ENCODE measurements around the gene SMAD3. TPM values are rescaled to one million over a fixed set of nuclear protein-coding genes. Genes with fewer than 3 reads are reported as not detected.

SMAD3 gene
- total RNA-seq, 1 experiment from 2014 or later: 54.8 TPM

DNA sequence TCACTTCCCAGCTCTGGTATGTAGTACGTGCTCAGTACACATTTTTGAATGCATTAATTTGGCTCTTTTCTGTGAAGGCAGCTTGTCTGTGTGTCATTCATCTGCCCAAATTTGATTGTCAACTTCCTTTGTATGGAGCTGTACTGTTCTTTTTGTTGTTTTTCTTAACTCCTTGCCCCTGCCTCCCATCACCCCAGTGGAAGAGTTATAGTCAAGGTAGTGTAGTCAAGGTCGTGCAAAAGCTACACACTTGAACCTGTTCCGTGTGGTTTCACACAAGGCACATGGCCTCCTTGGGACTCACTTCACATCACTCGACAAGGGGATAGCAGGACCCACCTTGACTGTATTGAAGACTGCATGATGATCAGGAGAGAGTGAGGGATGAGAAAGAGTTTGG is 37.6 kb downstream of the SMAD3 start:
- ChIA-PET POLR2A (no interaction called here), CTCF (no interaction called here)
- BruUV-seq (replicated peaks): no TSS peak
- no peaks in the 10 kb centered on the region for H3K9me3 Mint-ChIP-seq (ENCODE audit: unreplicated experiment)
- H3K36me3 Mint-ChIP-seq (ENCODE audit: insufficient read depth, unreplicated experiment): peaks cover 17% of the 10 kb centered on the region
- H3K4me3 Mint-ChIP-seq (ENCODE audit: unreplicated experiment): no peak overlapping the region
- no peak overlapping the region for H3K27ac Mint-ChIP-seq (ENCODE audit: unreplicated experiment)
- no peaks in the 10 kb centered on the region for H3K27me3 Mint-ChIP-seq (ENCODE audit: insufficient read depth, unreplicated experiment)
- Histone ChIP-seq H3K4me1 (peaks cover 36% of the 10 kb centered on the region), H3K9me3 (no peaks in the 10 kb centered on the region), H3K4me3 (ENCODE audit: low read depth, low read length) (no peak overlapping the region), H3K36me3 (ENCODE audit: control insufficient read depth, insufficient read depth, low read length) (no peaks in the 10 kb centered on the region), H3K27me3 (replicated peaks; ENCODE audit: control insufficient read depth, insufficient read depth, low read length) (no peaks in the 10 kb centered on the region)
- TF ChIP-seq, protein P1, sequence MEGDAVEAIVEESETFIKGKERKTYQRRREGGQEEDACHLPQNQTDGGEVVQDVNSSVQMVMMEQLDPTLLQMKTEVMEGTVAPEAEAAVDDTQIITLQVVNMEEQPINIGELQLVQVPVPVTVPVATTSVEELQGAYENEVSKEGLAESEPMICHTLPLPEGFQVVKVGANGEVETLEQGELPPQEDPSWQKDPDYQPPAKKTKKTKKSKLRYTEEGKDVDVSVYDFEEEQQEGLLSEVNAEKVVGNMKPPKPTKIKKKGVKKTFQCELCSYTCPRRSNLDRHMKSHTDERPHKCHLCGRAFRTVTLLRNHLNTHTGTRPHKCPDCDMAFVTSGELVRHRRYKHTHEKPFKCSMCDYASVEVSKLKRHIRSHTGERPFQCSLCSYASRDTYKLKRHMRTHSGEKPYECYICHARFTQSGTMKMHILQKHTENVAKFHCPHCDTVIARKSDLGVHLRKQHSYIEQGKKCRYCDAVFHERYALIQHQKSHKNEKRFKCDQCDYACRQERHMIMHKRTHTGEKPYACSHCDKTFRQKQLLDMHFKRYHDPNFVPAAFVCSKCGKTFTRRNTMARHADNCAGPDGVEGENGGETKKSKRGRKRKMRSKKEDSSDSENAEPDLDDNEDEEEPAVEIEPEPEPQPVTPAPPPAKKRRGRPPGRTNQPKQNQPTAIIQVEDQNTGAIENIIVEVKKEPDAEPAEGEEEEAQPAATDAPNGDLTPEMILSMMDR (IDR thresholded peaks at IDR 0.05; ENCODE audit: insufficient read depth in 1 of 2, low read depth in 1 of 2, low read length in 1 of 2, severe bottlenecking in 1 of 2, unreplicated experiment in 1 of 2): no peak
- no peak for DNase-seq
- intact Hi-C loops (cut with micrococcal nuclease; ENCODE audit: unreplicated experiment): no loop called here
- peaks cover 32% of the 10 kb centered on the region for H3K4me1 Mint-ChIP-seq (ENCODE audit: low read depth, unreplicated experiment)

DNA sequence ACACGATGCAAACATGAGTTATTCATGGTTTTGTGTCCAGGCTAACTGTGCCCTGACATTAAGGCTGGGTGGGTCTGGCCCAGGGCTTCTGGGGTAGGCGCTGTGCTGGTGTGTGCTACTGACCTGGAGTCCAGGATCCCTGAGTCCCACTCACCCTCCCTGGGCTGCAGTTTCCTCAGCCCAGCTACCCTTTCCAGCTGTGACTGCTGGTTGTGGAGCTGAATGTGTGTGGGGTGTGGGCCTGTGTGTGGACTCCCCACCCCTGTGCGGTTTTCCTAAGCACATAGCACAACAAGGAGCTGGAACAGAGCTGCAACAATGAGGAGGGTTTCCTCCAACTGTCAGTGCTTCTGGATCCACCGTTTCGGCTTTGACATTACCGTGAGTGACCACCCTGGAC is 38.0 kb downstream of the SMAD3 start:
- POLR2A ChIA-PET: no interaction called here
- Histone ChIP-seq H3K27me3 (replicated peaks; ENCODE audit: control insufficient read depth, insufficient read depth, low read length) (no peaks in the 10 kb centered on the region), H3K36me3 (ENCODE audit: control insufficient read depth, insufficient read depth, low read length) (no peaks in the 10 kb centered on the region), H3K4me3 (ENCODE audit: low read depth, low read length) (no peak overlapping the region), H3K4me1 (peaks cover 39% of the 10 kb centered on the region), H3K9me3 (no peaks in the 10 kb centered on the region)
- Mint-ChIP-seq H3K9me3 (ENCODE audit: unreplicated experiment) (no peaks in the 10 kb centered on the region), H3K27me3 (ENCODE audit: insufficient read depth, unreplicated experiment) (no peaks in the 10 kb centered on the region), H3K27ac (ENCODE audit: unreplicated experiment) (no peak overlapping the region), H3K4me1 (ENCODE audit: low read depth, unreplicated experiment) (peaks cover 32% of the 10 kb centered on the region), H3K4me3 (ENCODE audit: unreplicated experiment) (no peak overlapping the region), H3K36me3 (ENCODE audit: insufficient read depth, unreplicated experiment) (peaks cover 16% of the 10 kb centered on the region)
- no TSS peak for BruUV-seq (replicated peaks)
- CTCF ChIA-PET: interaction anchor here (0.6 kb wide), 1 partner anchor 229 kb away, joined by 3 read pairs; no protein-coding TSS in a partner anchor
- TF ChIP-seq, protein P1 (IDR thresholded peaks at IDR 0.05; ENCODE audit: insufficient read depth in 1 of 2, low read depth in 1 of 2, low read length in 1 of 2, severe bottlenecking in 1 of 2, unreplicated experiment in 1 of 2): no peak
- intact Hi-C loops (cut with micrococcal nuclease; ENCODE audit: unreplicated experiment): no loop called here
- no peak for DNase-seq

DNA sequence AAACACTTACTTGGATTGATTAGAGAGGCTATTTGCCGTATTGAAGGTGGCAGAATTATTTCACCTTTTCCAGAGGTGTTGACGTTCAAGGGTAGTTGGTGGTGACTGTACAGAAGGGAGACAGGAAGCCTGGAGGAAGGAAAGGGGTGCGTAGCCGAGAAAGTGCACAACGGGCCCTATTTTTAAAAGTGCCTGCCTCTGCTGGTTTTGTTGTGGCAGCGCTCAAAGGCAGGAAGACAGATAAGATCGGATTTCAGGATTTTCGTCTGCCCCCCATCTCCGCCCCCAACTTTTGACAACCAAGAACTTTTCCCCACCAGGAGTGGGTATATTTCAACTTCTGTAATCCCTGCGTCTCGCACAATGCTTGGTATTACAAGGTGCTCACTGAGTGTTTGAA is 38.5 kb downstream of the SMAD3 start:
- H3K4me1 Mint-ChIP-seq (ENCODE audit: low read depth, unreplicated experiment): peaks cover 32% of the 10 kb centered on the region
- ChIA-PET POLR2A (no interaction called here), CTCF (interaction anchor here (0.6 kb wide), 1 partner anchor 229 kb away, joined by 3 read pairs; no protein-coding TSS in a partner anchor)
- TF ChIP-seq, protein P1 (IDR thresholded peaks at IDR 0.05; ENCODE audit: insufficient read depth in 1 of 2, low read depth in 1 of 2, low read length in 1 of 2, severe bottlenecking in 1 of 2, unreplicated experiment in 1 of 2): no peak
- Histone ChIP-seq H3K9me3 (no peaks in the 10 kb centered on the region), H3K4me1 (peaks cover 39% of the 10 kb centered on the region), H3K36me3 (ENCODE audit: control insufficient read depth, insufficient read depth, low read length) (no peaks in the 10 kb centered on the region), H3K4me3 (ENCODE audit: low read depth, low read length) (no peak overlapping the region), H3K27me3 (replicated peaks; ENCODE audit: control insufficient read depth, insufficient read depth, low read length) (no peaks in the 10 kb centered on the region)
- BruUV-seq (replicated peaks): no TSS peak
- intact Hi-C loops (cut with micrococcal nuclease; ENCODE audit: unreplicated experiment): no loop called here
- no peak overlapping the region for H3K27ac Mint-ChIP-seq (ENCODE audit: unreplicated experiment)
- H3K27me3 Mint-ChIP-seq (ENCODE audit: insufficient read depth, unreplicated experiment): no peaks in the 10 kb centered on the region
- H3K9me3 Mint-ChIP-seq (ENCODE audit: unreplicated experiment): no peaks in the 10 kb centered on the region
- H3K36me3 Mint-ChIP-seq (ENCODE audit: insufficient read depth, unreplicated experiment): peaks cover 16% of the 10 kb centered on the region
- H3K4me3 Mint-ChIP-seq (ENCODE audit: unreplicated experiment): no peak overlapping the region
- DNase-seq: no peak
